H54 (cell line): Measurements from ENCODE around the gene DCTN3.
A peak's percentile ranks its signal among the peaks of the same experiment; 100 is the strongest.
"Not testable (repeated sequence)": the region's sequence is repeated elsewhere in the genome, so short reads cannot be mapped to it uniquely, and the experiment has no call there.

Experiments used
- DNase-seq: peaks from one replicate; pipeline ENCODE4 v3.0.0; 2011; ENCODE audit warnings: low spot score, mixed read lengths; ENCODE audit not compliant: insufficient read length
- FAIRE-seq: peaks from 3 replicates; lab custom pipeline; 2011; peaks lifted over from hg19 to GRCh38; lab: Jason Lieb, UNC
- POLR2A ChIP-seq: IDR thresholded peaks from 2 replicates; pipeline ENCODE4 v1.6.1; 2011; ENCODE audit warnings: low read depth, mild to moderate bottlenecking, low read length

Gene DCTN3

GRCh38 chr9:34653151-34654072 is 33.1 kb upstream of the DCTN3 start:
- DNase-seq (no peak), FAIRE-seq (no peak)
- no peak for TF ChIP-seq POLR2A

GRCh38 chr9:34652602-34653000 is 32.3 kb upstream of the DCTN3 start:
- FAIRE-seq = no peak
- TF ChIP-seq POLR2A = no peak
- DNase-seq = no peak

GRCh38 chr9:34651876-34652601 is 31.7 kb upstream of the DCTN3 start, which contains the start of gene IL11RA:
Gene IL11RA (plus strand): TSS chr9:34652185. CDS start chr9:34655218, 3,033 bp downstream.
- DNase-seq (peak; percentile 67), FAIRE-seq (no peak)
- peak; percentile 28; the same call in 1 of the 2 replicates for TF ChIP-seq POLR2A

- FAIRE-seq = no peak
- no peak for TF ChIP-seq POLR2A
- no peak for DNase-seq
Observed at GRCh38 chr9:34651321-34651720, 31.0 kb upstream of the DCTN3 start.

- DNase-seq = no peak
Observed at GRCh38 chr9:34650816-34651215, 30.5 kb upstream of the DCTN3 start.

GRCh38 chr9:34648673-34649072 is 28.4 kb upstream of the DCTN3 start:
- FAIRE-seq (no peak), DNase-seq (no peak)
- no peak for TF ChIP-seq POLR2A

More at GRCh38 chr9:34650816-34651215, 30.5 kb upstream of the DCTN3 start:
- TF ChIP-seq POLR2A = no peak
- no peak for FAIRE-seq

GRCh38 chr9:34647651-34648050 is 27.4 kb upstream of the DCTN3 start:
- no peak for TF ChIP-seq POLR2A
- DNase-seq (no peak), FAIRE-seq (no peak)

- no peak for FAIRE-seq
- no peak for TF ChIP-seq POLR2A
- no peak for DNase-seq
Observed at GRCh38 chr9:34647084-34647403, 26.7 kb upstream of the DCTN3 start.

- peak; percentile 67 for TF ChIP-seq POLR2A
- FAIRE-seq = no peak
- DNase-seq = peak; percentile 77
Observed at GRCh38 chr9:34646211-34647083, 26.2 kb upstream of the DCTN3 start, which contains the start of gene GALT. Gene GALT (plus strand): TSS chr9:34646675. CDS start chr9:34646705, 30 bp downstream.

GRCh38 chr9:34644766-34645314 is 24.5 kb upstream of the DCTN3 start:
- no peak for TF ChIP-seq POLR2A
- no peak for FAIRE-seq
- no peak for DNase-seq

- no peak for TF ChIP-seq POLR2A
Observed at GRCh38 chr9:34642679-34643078, 22.4 kb upstream of the DCTN3 start.

GRCh38 chr9:34639322-34639721 is 19.0 kb upstream of the DCTN3 start:
- DNase-seq, FAIRE-seq: not testable (repeated sequence)

More at GRCh38 chr9:34642679-34643078, 22.4 kb upstream of the DCTN3 start:
- FAIRE-seq (no peak), DNase-seq (no peak)

GRCh38 chr9:34638138-34638445 is 17.8 kb upstream of the DCTN3 start:
- no peak for DNase-seq
- no peak for TF ChIP-seq POLR2A
- no peak for FAIRE-seq
